WERI-Rb-1 (cell line): ENCODE data around the gene IL4R.

ENCODE experiments used
- DNase-seq: peaks from one replicate; pipeline ENCODE4 v3.0.0-alpha.2; 2020
- H3K27ac ChIP-seq: fragments of 250-450 bp; sonication (Bioruptor Pico); 2 replicates; pipeline ENCODE4 v1.5.1; 2020; ENCODE audit warnings: mild to moderate bottlenecking, moderate library complexity
- H3K27me3 ChIP-seq: fragments of 250-450 bp; sonication (Bioruptor Pico); 2 replicates; pipeline ENCODE4 v1.5.1; 2021; ENCODE audit warnings: mild to moderate bottlenecking, low read depth, moderate library complexity; ENCODE audit not compliant: insufficient read depth, severe bottlenecking
- H3K36me3 ChIP-seq: fragments of 250-450 bp; sonication (Bioruptor Pico); 2 replicates; pipeline ENCODE4 v1.5.1; 2020; ENCODE audit warnings: mild to moderate bottlenecking, moderate library complexity
- H3K4me3 ChIP-seq: 2 replicates; pipeline ENCODE4 v1.5.1; 2011; ENCODE audit warnings: low read depth, mild to moderate bottlenecking, control low read depth, low read length
- H3K9me3 ChIP-seq: fragments of 250-450 bp; sonication (Bioruptor Pico); 2 replicates; pipeline ENCODE4 v1.5.1; 2021; ENCODE audit warnings: mild to moderate bottlenecking, moderate library complexity; ENCODE audit not compliant: severe bottlenecking
- TF ChIP-seq, protein P1 (sequence below): IDR thresholded peaks from 2 replicates; pipeline ENCODE4 v1.5.1; 2011; ENCODE audit warnings: low read depth, mild to moderate bottlenecking, control low read depth, inconsistent platforms, low read length

The IL4R gene

GRCh38 chr16:27291722-27292240 lies 22.0 kb upstream of the IL4R start:
- no peaks in the 10 kb centered on the region for H3K36me3 ChIP-seq
- TF ChIP-seq, protein P1, sequence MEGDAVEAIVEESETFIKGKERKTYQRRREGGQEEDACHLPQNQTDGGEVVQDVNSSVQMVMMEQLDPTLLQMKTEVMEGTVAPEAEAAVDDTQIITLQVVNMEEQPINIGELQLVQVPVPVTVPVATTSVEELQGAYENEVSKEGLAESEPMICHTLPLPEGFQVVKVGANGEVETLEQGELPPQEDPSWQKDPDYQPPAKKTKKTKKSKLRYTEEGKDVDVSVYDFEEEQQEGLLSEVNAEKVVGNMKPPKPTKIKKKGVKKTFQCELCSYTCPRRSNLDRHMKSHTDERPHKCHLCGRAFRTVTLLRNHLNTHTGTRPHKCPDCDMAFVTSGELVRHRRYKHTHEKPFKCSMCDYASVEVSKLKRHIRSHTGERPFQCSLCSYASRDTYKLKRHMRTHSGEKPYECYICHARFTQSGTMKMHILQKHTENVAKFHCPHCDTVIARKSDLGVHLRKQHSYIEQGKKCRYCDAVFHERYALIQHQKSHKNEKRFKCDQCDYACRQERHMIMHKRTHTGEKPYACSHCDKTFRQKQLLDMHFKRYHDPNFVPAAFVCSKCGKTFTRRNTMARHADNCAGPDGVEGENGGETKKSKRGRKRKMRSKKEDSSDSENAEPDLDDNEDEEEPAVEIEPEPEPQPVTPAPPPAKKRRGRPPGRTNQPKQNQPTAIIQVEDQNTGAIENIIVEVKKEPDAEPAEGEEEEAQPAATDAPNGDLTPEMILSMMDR: no peak
- no peaks in the 10 kb centered on the region for H3K9me3 ChIP-seq
- H3K27ac ChIP-seq: no peak overlapping the region
- no peaks in the 10 kb centered on the region for H3K27me3 ChIP-seq
- no peak for DNase-seq
- H3K4me3 ChIP-seq: no peak overlapping the region

DNA sequence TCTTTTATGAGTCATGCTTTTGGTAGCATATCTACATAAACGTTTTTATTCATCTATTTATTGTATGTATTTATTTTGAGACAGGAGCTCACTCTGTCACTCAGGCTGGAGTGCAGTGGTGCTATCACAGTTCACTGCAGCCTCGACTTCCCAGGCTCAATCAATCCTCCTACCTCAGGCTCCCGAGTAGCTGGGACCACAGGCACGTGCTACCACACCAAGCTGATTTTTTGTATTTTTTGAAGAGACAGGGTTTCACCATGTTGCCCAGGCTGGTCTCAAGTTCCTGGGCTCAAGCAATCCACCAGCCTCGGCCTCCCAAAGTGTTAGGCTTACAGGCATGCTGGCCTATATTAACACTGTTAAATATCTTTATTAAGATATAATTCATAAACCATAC lies 20.4 kb upstream of the IL4R start:
- H3K27ac ChIP-seq: no peak overlapping the region
- no peaks in the 10 kb centered on the region for H3K9me3 ChIP-seq
- TF ChIP-seq, protein P1: no peak
- H3K4me3 ChIP-seq: no peak overlapping the region
- no peaks in the 10 kb centered on the region for H3K27me3 ChIP-seq
- DNase-seq: no peak
- H3K36me3 ChIP-seq: no peaks in the 10 kb centered on the region

DNA sequence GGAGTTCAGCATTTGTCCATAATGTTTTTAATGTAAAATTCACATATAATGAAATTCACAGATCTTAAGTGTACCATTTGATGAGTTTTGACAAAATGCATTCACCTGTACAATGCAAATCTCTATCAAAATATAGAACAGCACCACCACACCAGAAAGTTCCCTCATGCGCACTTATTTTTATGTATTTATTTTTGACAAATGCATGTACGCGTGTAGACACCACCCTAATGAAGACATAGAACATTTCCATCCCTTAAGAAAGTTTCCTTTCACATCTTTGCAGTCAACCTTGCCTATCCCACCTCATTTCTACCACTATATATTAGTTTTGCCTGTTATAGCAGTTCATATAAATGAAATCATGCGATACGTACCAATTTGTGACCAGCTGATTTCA lies 15.6 kb upstream of the IL4R start:
- no peak for DNase-seq
- Histone ChIP-seq H3K27ac (no peak overlapping the region), H3K36me3 (no peaks in the 10 kb centered on the region), H3K9me3 (no peaks in the 10 kb centered on the region), H3K27me3 (no peaks in the 10 kb centered on the region), H3K4me3 (no peak overlapping the region)
- TF ChIP-seq, protein P1: no peak

- no peak overlapping the region for H3K27ac ChIP-seq
- TF ChIP-seq, protein P1: no peak
- no peak for DNase-seq
These were observed 12.4 kb upstream of the IL4R start for GRCh38 chr16:27301236-27301861.

GRCh38 chr16:27302126-27302525 lies 11.6 kb upstream of the IL4R start:
- no peak overlapping the region for H3K27ac ChIP-seq
- H3K9me3 ChIP-seq: no peaks in the 10 kb centered on the region
- H3K36me3 ChIP-seq: no peaks in the 10 kb centered on the region
- TF ChIP-seq, protein P1: no peak
- no peak for DNase-seq
- no peaks in the 10 kb centered on the region for H3K27me3 ChIP-seq
- no peak overlapping the region for H3K4me3 ChIP-seq

More at GRCh38 chr16:27301236-27301861, 12.4 kb upstream of the IL4R start:
- no peaks in the 10 kb centered on the region for H3K27me3 ChIP-seq
- no peak overlapping the region for H3K4me3 ChIP-seq
- no peaks in the 10 kb centered on the region for H3K36me3 ChIP-seq
- no peaks in the 10 kb centered on the region for H3K9me3 ChIP-seq
